Stomach (tissue), 4 donors: ENCODE measurements around the gene EIF1.

Experiments used
- CTCF ChIP-seq, 7 experiments: fragments of 450-650 bp in 4 of 7; fragments of 200-600 bp in 3 of 7; sonication (generic) in 3 of 7; IDR thresholded peaks; one replicate each; pipeline ENCODE4 v1.5.1; 2016 to 2019; ENCODE audit warnings: antibody characterized with exemption in 7 of 7, control low read depth in 2 of 7, mild to moderate bottlenecking in 1 of 7
- POLR2A ChIP-seq, 4 donors: fragments of 450-650 bp; IDR thresholded peaks; one replicate each; pipeline ENCODE4 v1.6.1; 2016; ENCODE audit warnings: antibody characterized with exemption in 4 of 4, control low read depth in 2 of 4, mild to moderate bottlenecking in 1 of 4, moderate library complexity in 1 of 4

GRCh38 chr17:41655611-41656111 is 33.0 kb upstream of the EIF1 start:
- TF ChIP-seq CTCF (IDR thresholded peaks at IDR 0.05) (no peak), POLR2A (IDR thresholded peaks at IDR 0.05) (peak in 1 of 4 donors; percentile 18)
